ENCODE results near the gene KCNA1.

- no peak for TF ChIP-seq CTCF (IDR thresholded peaks at IDR 0.05; ENCODE audit: poor library complexity)
- TF ChIP-seq EZH2phosphoT487 (IDR thresholded peaks at IDR 0.05; ENCODE audit: low read depth, severe bottlenecking, unreplicated experiment) = no peak
- no peak for TF ChIP-seq EZH2 (IDR thresholded peaks at IDR 0.05; ENCODE audit: borderline replicate concordance)
Observed at GRCh38 chr12:4865246-4865645, 44.5 kb upstream of the KCNA1 start.
